ENCODE results near the gene KCNQ4. TPM values are rescaled to one million over a fixed set of nuclear protein-coding genes. Genes with fewer than 3 reads are reported as not detected.

KCNQ4 gene
- total and polyA plus RNA-seq, 2 of the 8 experiments (the other 6 are each of a cell fraction or from before 2014, with no cell fraction given), result 2.2 to 3.9 TPM

GRCh38 chr1:40788561-40789341 is 5.2 kb downstream of the KCNQ4 start:
- no peak overlapping the region for H2BK20ac ChIP-seq (ENCODE audit: low read length)
- H3K79me1 ChIP-seq (ENCODE audit: low read depth, low read length), result no peaks in the 10 kb centered on the region
- no peak overlapping the region for H2BK5ac ChIP-seq (ENCODE audit: low read depth, low read length)
- no peak overlapping the region for H2BK15ac ChIP-seq (ENCODE audit: low read length)
- no peak overlapping the region for H4K8ac ChIP-seq (ENCODE audit: extremely low read depth, insufficient read depth, low read length)
- no peak overlapping the region for H4K5ac ChIP-seq (ENCODE audit: insufficient read length, low read depth, low read length)
- no peak overlapping the region for H3K4me3 ChIP-seq (ENCODE audit: extremely low read depth in 1 of 4, insufficient read depth in 2 of 4, low read depth in 3 of 4, low read length in 4 of 4)
- DNase-seq (ENCODE audit: low read depth in 1 of 2, low spot score in 2 of 2) (no peak), FAIRE-seq (no peak)
- no peak overlapping the region for H2BK120ac ChIP-seq (replicated peaks; ENCODE audit: low read depth, low read length)
- H3K14ac ChIP-seq (ENCODE audit: insufficient read length), result no peak overlapping the region
- H3K36me3 ChIP-seq (ENCODE audit: control insufficient read depth in 2 of 4, insufficient read depth in 4 of 4, low read length in 3 of 4), result no peaks in the 10 kb centered on the region
- no peak overlapping the region for H2AFZ ChIP-seq (ENCODE audit: low read length)
- H3K56ac ChIP-seq (replicated peaks; ENCODE audit: insufficient read length, low read depth, low read length), result no peak overlapping the region
- ChIA-PET CTCF (ENCODE audit: partially characterized antibody) (interaction anchor here (0.9 to 24.5 kb wide), 8 partner anchors 9 to 160 kb away, joined by 3 to 325 read pairs (median 3); no protein-coding TSS in a partner anchor), POLR2A (ENCODE audit: partially characterized antibody) (interaction anchor here (0.8 to 1.3 kb wide), 3 partner anchors 12 to 82 kb away, joined by 3 read pairs; no protein-coding TSS in a partner anchor)
- no peak overlapping the region for H3K18ac ChIP-seq (ENCODE audit: extremely low read depth, low read length)
- H3K23ac ChIP-seq (ENCODE audit: insufficient read length), result no peak overlapping the region
- no peak overlapping the region for H2AK5ac ChIP-seq (ENCODE audit: low read depth, low read length)
- H3K23me2 ChIP-seq (ENCODE audit: low read depth, low read length), result peaks cover 8% of the 10 kb centered on the region; the same call in 1 of the 2 replicates
- H3K4me1 ChIP-seq (replicated peaks in 1 of 4; ENCODE audit: control insufficient read depth in 3 of 4, insufficient read depth in 4 of 4, low read length in 3 of 4), result peaks cover 0 to 7% (median 5%) of the 10 kb centered on the region in 4 experiments; a peak in 5 of 7 replicates
- H3K79me2 ChIP-seq (ENCODE audit: control insufficient read depth in 1 of 2, insufficient read depth in 2 of 2, low read length in 2 of 2), result no peaks in the 10 kb centered on the region
- H3K4me2 ChIP-seq (ENCODE audit: insufficient read depth in 1 of 2, low read depth in 2 of 2, low read length in 2 of 2), result no peak overlapping the region
- H3K9ac ChIP-seq (replicated peaks in 1 of 4; ENCODE audit: extremely low read depth in 1 of 4, low read depth in 3 of 4, low read length in 3 of 4), result no peak overlapping the region
- no peak overlapping the region for H3K4ac ChIP-seq (replicated peaks; ENCODE audit: insufficient read length, low read depth, low read length)
- H3K9me3 ChIP-seq (ENCODE audit: insufficient read depth in 2 of 2, low read depth in 1 of 2, low read length in 1 of 2), result no peaks in the 10 kb centered on the region
- no peak overlapping the region for H4K91ac ChIP-seq (replicated peaks; ENCODE audit: insufficient read length, low read length)
- H4K20me1 ChIP-seq (replicated peaks in 1 of 2; ENCODE audit: control insufficient read depth in 1 of 2, insufficient read depth in 2 of 2, low read length in 2 of 2), result peaks cover 2 to 7% of the 10 kb centered on the region in 2 experiments
- H3K27ac ChIP-seq (ENCODE audit: low read depth, low read length), result no peak overlapping the region
- WGBS, 2 experiments (ENCODE audit: extremely low coverage in 1 of 2, insufficient coverage in 1 of 2, insufficient read length in 1 of 2, insufficient replicate concordance in 2 of 2, low coverage in 1 of 2, low lambda C conversion rate in 2 of 2, missing lambda C conversion rate in 1 of 2), result 93% methylated on average over 17 of the region's 17 CpGs; no CpG with 5 or more reads in 1 of the 2 experiments
- peaks cover 0 to 8% (median 5%) of the 10 kb centered on the region in 4 experiments; a peak in 3 of 7 replicates for H3K27me3 ChIP-seq (replicated peaks in 1 of 4; ENCODE audit: control insufficient read depth in 3 of 4, extremely low read depth in 1 of 4, insufficient read depth in 3 of 4, low read length in 3 of 4)
- no peak overlapping the region for H2BK12ac ChIP-seq (ENCODE audit: low read depth, low read length)
- TF ChIP-seq SIRT6 (IDR thresholded peaks at IDR 0.05; ENCODE audit: low read length) (no peak), KDM1A (IDR thresholded peaks at IDR 0.05; ENCODE audit: borderline replicate concordance, low read length) (no peak), MAFK (IDR thresholded peaks at IDR 0.05; ENCODE audit: low read depth, low read length) (no peak), SIN3A (conservative IDR thresholded peaks at IDR 0.05 in 1 of 2, IDR thresholded peaks at IDR 0.05 in 1 of 2; ENCODE audit: low read depth in 1 of 2, low read length in 2 of 2) (no peak), TCF12 (IDR thresholded peaks at IDR 0.05; ENCODE audit: low read depth, low read length) (no peak), CBX5 (IDR thresholded peaks at IDR 0.05; ENCODE audit: low read depth, low read length) (no peak), KDM5A (IDR thresholded peaks at IDR 0.05; ENCODE audit: low read length) (no peak), E2F6 (IDR thresholded peaks at IDR 0.05) (no peak), SP4 (IDR thresholded peaks at IDR 0.05; ENCODE audit: low read length) (no peak), TEAD4 (IDR thresholded peaks at IDR 0.05; ENCODE audit: low read depth, low read length) (no peak)
